ENCODE results near the gene TTC33. TPM values are rescaled to one million over a fixed set of nuclear protein-coding genes. Genes with fewer than 3 reads are reported as not detected.
"Not testable (repeated sequence)": the region's sequence is repeated elsewhere in the genome, so short reads cannot be mapped to it uniquely, and the experiment has no call there.

Gene TTC33
- total RNA-seq, 4 donors from 2014 or later, result 6.4 to 67.3 (median 17.4) TPM

DNA sequence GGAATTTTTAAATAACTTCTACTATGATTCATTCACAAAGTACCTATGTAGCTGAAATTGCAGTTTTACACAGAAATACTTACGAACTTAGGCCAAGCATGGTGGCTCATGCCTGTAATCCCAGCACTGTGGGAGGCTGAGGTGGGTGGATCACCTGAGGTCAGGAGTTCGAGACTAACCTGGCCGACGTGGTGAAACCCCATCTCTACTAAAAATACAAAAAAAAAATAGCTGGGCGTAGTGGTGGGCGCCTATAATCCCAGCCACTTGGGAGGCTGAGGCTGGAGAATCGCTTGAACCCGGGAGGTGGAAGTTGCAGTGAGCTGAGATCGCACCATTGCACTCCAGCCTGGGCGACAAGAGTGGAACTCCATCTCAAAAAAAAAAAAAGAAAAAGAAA is 36.9 kb upstream of the TTC33 start:
- H3K9me3 ChIP-seq; DNase-seq; H3K27ac ChIP-seq; H3K4me3 ChIP-seq; in situ Hi-C loops (cut with MboI; ENCODE audit: low pct_ligation_motif_present in 1 of 4, low pct_unique_long_range_greater_than_20kb in 1 of 4, low sequenced_read_pairs in 3 of 4); intact Hi-C loops (cut with DNase I; ENCODE audit: low total_unique reads); H3K36me3 ChIP-seq; H3K27me3 ChIP-seq: not testable (repeated sequence)
- H3K4me1 ChIP-seq, result peaks cover 14 to 70% (median 37%) of the 10 kb centered on the region in 4 donors
- WGBS, 2 donors (ENCODE audit: low coverage in 1 of 2), result 93 to 94% methylated on average over 3 to 10 of the region's 10 CpGs

DNA sequence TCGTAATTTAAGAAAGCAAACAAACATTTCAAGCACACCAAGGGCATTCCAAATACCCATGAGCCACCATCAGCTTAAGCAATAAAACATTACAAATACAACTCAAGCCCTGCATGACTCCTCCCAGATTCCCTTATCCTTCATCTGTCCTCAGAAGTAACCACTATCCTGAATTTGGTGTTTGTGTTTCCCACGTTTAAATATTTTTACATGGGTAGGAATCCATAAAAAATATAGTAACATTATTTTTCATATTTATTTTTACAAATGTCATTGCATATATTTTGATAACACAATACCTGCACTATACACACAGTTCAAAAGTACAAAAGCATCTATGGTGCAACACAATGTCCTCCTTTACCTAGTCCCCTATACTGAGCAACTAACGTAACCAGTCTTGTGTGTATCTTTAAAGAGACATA is 36.0 kb upstream of the TTC33 start:
- TF ChIP-seq, protein P1, sequence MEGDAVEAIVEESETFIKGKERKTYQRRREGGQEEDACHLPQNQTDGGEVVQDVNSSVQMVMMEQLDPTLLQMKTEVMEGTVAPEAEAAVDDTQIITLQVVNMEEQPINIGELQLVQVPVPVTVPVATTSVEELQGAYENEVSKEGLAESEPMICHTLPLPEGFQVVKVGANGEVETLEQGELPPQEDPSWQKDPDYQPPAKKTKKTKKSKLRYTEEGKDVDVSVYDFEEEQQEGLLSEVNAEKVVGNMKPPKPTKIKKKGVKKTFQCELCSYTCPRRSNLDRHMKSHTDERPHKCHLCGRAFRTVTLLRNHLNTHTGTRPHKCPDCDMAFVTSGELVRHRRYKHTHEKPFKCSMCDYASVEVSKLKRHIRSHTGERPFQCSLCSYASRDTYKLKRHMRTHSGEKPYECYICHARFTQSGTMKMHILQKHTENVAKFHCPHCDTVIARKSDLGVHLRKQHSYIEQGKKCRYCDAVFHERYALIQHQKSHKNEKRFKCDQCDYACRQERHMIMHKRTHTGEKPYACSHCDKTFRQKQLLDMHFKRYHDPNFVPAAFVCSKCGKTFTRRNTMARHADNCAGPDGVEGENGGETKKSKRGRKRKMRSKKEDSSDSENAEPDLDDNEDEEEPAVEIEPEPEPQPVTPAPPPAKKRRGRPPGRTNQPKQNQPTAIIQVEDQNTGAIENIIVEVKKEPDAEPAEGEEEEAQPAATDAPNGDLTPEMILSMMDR (IDR thresholded peaks at IDR 0.05), result no peak
- TF ChIP-seq EP300 (IDR thresholded peaks at IDR 0.05; ENCODE audit: low read depth) (no peak), POLR2A (IDR thresholded peaks at IDR 0.05) (no peak), POLR2AphosphoS5 (IDR thresholded peaks at IDR 0.05) (no peak)
- in situ Hi-C loops (cut with MboI; ENCODE audit: low pct_ligation_motif_present in 1 of 4, low pct_unique_long_range_greater_than_20kb in 1 of 4, low sequenced_read_pairs in 3 of 4) (no loop called here), intact Hi-C loops (cut with DNase I; ENCODE audit: low total_unique reads) (no loop called here)
- peaks cover 0 to 5% (median 0%) of the 10 kb centered on the region in 4 donors for H3K36me3 ChIP-seq
- no peak for DNase-seq
- 42 to 70% methylated on average over 3 of the region's 3 CpGs for WGBS, 2 donors (ENCODE audit: low coverage in 1 of 2)
- H3K9me3 ChIP-seq, result no peaks in the 10 kb centered on the region
- H3K4me3 ChIP-seq, result no peak overlapping the region
- H3K27ac ChIP-seq, result peak overlapping the region in 2 of 4 donors; percentile 4 to 27
- no peaks in the 10 kb centered on the region for H3K27me3 ChIP-seq
- peaks cover 10 to 66% (median 34%) of the 10 kb centered on the region in 4 donors for H3K4me1 ChIP-seq

DNA sequence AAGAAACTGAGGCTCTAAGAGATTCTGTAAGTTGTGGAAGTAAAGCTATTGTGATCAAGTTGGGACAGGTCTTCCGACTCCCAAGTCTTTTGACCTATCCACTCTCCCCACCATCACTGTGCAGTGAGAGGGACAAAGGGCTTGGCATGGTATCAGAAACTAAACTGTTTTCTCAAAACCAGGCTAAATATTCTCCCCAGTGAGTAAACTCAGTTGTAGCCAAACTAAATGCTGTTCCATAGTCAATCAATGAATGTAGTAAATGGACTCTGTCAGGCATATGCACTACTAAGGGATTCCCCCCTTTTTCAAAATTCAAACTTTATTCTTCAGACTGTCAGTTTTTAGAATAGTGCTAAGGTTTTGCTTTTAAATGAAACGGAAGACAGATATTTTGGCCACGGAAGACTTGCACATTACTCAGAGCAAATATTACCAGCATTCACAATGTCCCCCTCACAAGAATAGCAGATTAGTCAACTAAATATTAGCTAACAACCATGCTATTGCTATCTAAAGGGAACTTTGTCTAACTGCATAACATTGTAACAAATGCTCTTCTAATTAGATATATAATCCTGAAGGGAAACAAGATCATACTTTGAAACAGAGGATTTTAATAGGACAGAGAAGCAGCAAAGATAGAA is 35.3 kb upstream of the TTC33 start:
- no peak for DNase-seq

DNA sequence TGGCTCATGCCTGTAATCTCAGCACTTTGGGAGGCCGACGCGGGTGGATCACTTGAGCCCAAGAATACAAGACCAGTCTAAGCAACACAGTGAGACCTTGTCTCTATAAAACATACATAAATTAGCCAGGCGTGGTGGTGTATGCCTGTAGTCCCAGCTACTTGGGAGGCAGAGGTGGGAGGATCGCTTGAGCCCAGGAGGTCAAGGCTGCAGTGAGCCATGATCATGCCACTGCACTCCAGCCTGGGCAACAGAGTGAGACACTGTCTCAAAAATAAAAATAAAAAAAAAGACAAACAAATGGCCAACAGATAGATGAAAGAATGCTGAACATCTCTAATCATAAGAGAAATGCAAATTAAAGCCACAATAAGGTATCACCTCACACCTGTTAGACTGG is 33.2 kb upstream of the TTC33 start:
- peaks cover 0 to 64% (median 34%) of the 10 kb centered on the region in 4 donors for H3K4me1 ChIP-seq
- DNase-seq; in situ Hi-C loops (cut with MboI; ENCODE audit: low pct_ligation_motif_present in 1 of 4, low pct_unique_long_range_greater_than_20kb in 1 of 4, low sequenced_read_pairs in 3 of 4); H3K36me3 ChIP-seq; H3K4me3 ChIP-seq; H3K9me3 ChIP-seq; intact Hi-C loops (cut with DNase I; ENCODE audit: low total_unique reads); H3K27me3 ChIP-seq; H3K27ac ChIP-seq: not testable (repeated sequence)
- WGBS, 2 donors (ENCODE audit: low coverage in 1 of 2), result 95% methylated on average over 5 of the region's 5 CpGs; no CpG with 5 or more reads in 1 of the 2 donors

More for the DNA sequence above, 35.3 kb upstream of the TTC33 start:
- Histone ChIP-seq H3K4me1 (peaks cover 3 to 59% (median 27%) of the 10 kb centered on the region in 4 donors), H3K27me3 (no peaks in the 10 kb centered on the region), H3K9me3 (no peaks in the 10 kb centered on the region), H3K4me3 (no peak overlapping the region), H3K27ac (peak overlapping the region in 2 of 4 donors; percentile 4 to 27), H3K36me3 (peaks cover 0 to 5% (median 0%) of the 10 kb centered on the region in 4 donors)
- no peak for TF ChIP-seq EP300 (IDR thresholded peaks at IDR 0.05; ENCODE audit: low read depth)
- TF ChIP-seq POLR2AphosphoS5 (IDR thresholded peaks at IDR 0.05), result no peak
- TF ChIP-seq, protein P1 (IDR thresholded peaks at IDR 0.05), result no peak
- no peak for TF ChIP-seq POLR2A (IDR thresholded peaks at IDR 0.05)
- 40 to 60% methylated on average over 1 to 3 of the region's 3 CpGs for WGBS, 2 donors (ENCODE audit: low coverage in 1 of 2)
- intact Hi-C loops (cut with DNase I; ENCODE audit: low total_unique reads), result no loop called here
- in situ Hi-C loops (cut with MboI; ENCODE audit: low pct_ligation_motif_present in 1 of 4, low pct_unique_long_range_greater_than_20kb in 1 of 4, low sequenced_read_pairs in 3 of 4), result no loop called here

DNA sequence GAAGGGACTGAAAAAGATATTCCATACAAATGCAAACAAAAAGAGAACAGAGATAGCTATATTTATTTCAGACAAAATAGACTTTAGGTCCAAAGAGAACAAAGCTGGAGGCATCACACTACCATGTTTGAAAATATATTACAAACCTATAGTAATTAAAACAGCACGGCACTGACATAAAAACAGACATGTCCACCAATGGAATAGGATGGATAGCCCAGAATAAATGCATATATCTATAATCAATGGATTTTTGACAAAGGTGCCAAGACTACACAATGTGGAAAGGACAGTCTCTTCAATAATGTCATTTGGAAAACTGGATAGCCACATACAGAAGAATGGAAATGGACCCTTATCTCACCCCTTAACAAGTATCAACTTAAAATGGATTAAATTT is 32.2 kb upstream of the TTC33 start:
- no peak for DNase-seq
- H3K27ac ChIP-seq, result no peak overlapping the region
- in situ Hi-C loops (cut with MboI; ENCODE audit: low pct_ligation_motif_present in 1 of 4, low pct_unique_long_range_greater_than_20kb in 1 of 4, low sequenced_read_pairs in 3 of 4) (no loop called here), intact Hi-C loops (cut with DNase I; ENCODE audit: low total_unique reads) (no loop called here)
- peaks cover 0 to 5% (median 0%) of the 10 kb centered on the region in 4 donors for H3K36me3 ChIP-seq
- 92 to 100% methylated on average over 1 of the region's 1 CpG for WGBS, 2 donors (ENCODE audit: low coverage in 1 of 2)
- H3K4me3 ChIP-seq, result no peak overlapping the region
- H3K4me1 ChIP-seq, result peaks cover 0 to 68% (median 40%) of the 10 kb centered on the region in 4 donors
- TF ChIP-seq, protein P1 (IDR thresholded peaks at IDR 0.05), result no peak
- TF ChIP-seq POLR2A (IDR thresholded peaks at IDR 0.05), result no peak
- TF ChIP-seq POLR2AphosphoS5 (IDR thresholded peaks at IDR 0.05), result no peak
- TF ChIP-seq EP300 (IDR thresholded peaks at IDR 0.05; ENCODE audit: low read depth), result no peak
- no peaks in the 10 kb centered on the region for H3K27me3 ChIP-seq
- H3K9me3 ChIP-seq, result no peaks in the 10 kb centered on the region

DNA sequence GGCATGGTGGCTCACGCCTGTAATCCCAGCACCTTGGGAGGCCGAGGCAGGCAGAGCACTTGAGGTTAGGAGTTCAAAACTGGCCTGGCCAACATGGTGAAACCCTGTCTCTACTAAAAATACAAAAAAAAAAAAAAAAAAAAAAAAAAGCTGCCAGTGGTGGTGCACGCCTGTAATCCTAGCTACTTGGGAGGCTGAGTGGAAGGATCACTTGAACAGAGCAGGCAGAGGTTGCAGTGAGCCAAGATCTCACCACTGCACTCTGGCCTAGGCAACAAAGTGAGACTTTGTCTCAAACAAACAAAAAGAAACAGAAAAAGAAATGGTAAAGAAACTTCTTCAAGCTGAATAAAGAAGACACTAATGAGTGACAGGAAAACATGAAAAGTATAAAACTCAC is 30.9 kb upstream of the TTC33 start:
- H3K9me3 ChIP-seq; DNase-seq; H3K36me3 ChIP-seq; H3K4me3 ChIP-seq; H3K27ac ChIP-seq; H3K27me3 ChIP-seq; in situ Hi-C loops (cut with MboI; ENCODE audit: low pct_ligation_motif_present in 1 of 4, low pct_unique_long_range_greater_than_20kb in 1 of 4, low sequenced_read_pairs in 3 of 4); intact Hi-C loops (cut with DNase I; ENCODE audit: low total_unique reads): not testable (repeated sequence)
- H3K4me1 ChIP-seq, result peaks cover 0 to 68% (median 42%) of the 10 kb centered on the region in 4 donors
- WGBS, 2 donors (ENCODE audit: low coverage in 1 of 2), result 93 to 100% methylated on average over 2 to 3 of the region's 3 CpGs
